ENCODE data around the gene PPM1N.
A peak's percentile ranks its signal among the peaks of the same experiment; 100 is the strongest.
"Not testable (repeated sequence)": the region's sequence is repeated elsewhere in the genome, so short reads cannot be mapped to it uniquely, and the experiment has no call there.

Gene PPM1N

GRCh38 chr19:45505151-45505995 lies 7.1 kb downstream of the PPM1N start:
- Mint-ChIP-seq H3K36me3 (ENCODE audit: low read depth) (peaks cover 38% of the 10 kb centered on the region), H3K4me1 (ENCODE audit: low read depth) (peaks cover 62% of the 10 kb centered on the region), H3K27me3 (no peaks in the 10 kb centered on the region), H3K4me3 (peak overlapping the region; percentile 59), H3K9me3 (no peaks in the 10 kb centered on the region), H3K27ac (peak overlapping the region; percentile 94)
- intact Hi-C loops (cut with micrococcal nuclease) = no loop called here

GRCh38 chr19:45505996-45506245 lies 7.7 kb downstream of the PPM1N start:
- Mint-ChIP-seq H3K4me1 (ENCODE audit: low read depth) (peaks cover 62% of the 10 kb centered on the region), H3K4me3 (peak overlapping the region; percentile 59), H3K9me3 (no peaks in the 10 kb centered on the region), H3K27me3 (no peaks in the 10 kb centered on the region), H3K27ac (peak overlapping the region; percentile 94), H3K36me3 (ENCODE audit: low read depth) (peaks cover 44% of the 10 kb centered on the region)
- intact Hi-C loops (cut with micrococcal nuclease) = no loop called here

GRCh38 chr19:45506246-45506988 lies 8.2 kb downstream of the PPM1N start:
- peaks cover 62% of the 10 kb centered on the region for H3K4me1 Mint-ChIP-seq (ENCODE audit: low read depth)
- intact Hi-C loops (cut with micrococcal nuclease) = no loop called here
- H3K36me3 Mint-ChIP-seq (ENCODE audit: low read depth) = peaks cover 49% of the 10 kb centered on the region
- peak overlapping the region; percentile 99 for H3K4me3 Mint-ChIP-seq
- H3K9me3 Mint-ChIP-seq = no peaks in the 10 kb centered on the region
- peak overlapping the region; percentile 94 for H3K27ac Mint-ChIP-seq
- H3K27me3 Mint-ChIP-seq = no peaks in the 10 kb centered on the region

GRCh38 chr19:45506989-45507871 lies 9.0 kb downstream of the PPM1N start, which contains the start of gene VASP:
VASP (plus strand) TSS chr19:45507479; CDS start chr19:45507772, 293 bp downstream.
- no peaks in the 10 kb centered on the region for H3K9me3 Mint-ChIP-seq
- H3K27ac Mint-ChIP-seq = peak within 1 kb of the TSS; percentile 94
- peaks cover 63% of the 10 kb centered on the region for H3K4me1 Mint-ChIP-seq (ENCODE audit: low read depth)
- H3K4me3 Mint-ChIP-seq = peak within 1 kb of the TSS; percentile 99
- peaks cover 53% of the 10 kb centered on the region for H3K36me3 Mint-ChIP-seq (ENCODE audit: low read depth)
- H3K27me3 Mint-ChIP-seq = no peaks in the 10 kb centered on the region
- intact Hi-C loops (cut with micrococcal nuclease) = no loop called here

GRCh38 chr19:45507872-45508416 lies 9.7 kb downstream of the PPM1N start:
- intact Hi-C loops (cut with micrococcal nuclease) = loop anchor here (2.0 kb wide), 1 partner anchor 15 kb away; no protein-coding TSS in a partner anchor
- no peaks in the 10 kb centered on the region for H3K27me3 Mint-ChIP-seq
- H3K9me3 Mint-ChIP-seq = no peaks in the 10 kb centered on the region
- peak overlapping the region; percentile 99 for H3K4me3 Mint-ChIP-seq
- H3K27ac Mint-ChIP-seq = peak overlapping the region; percentile 94
- peaks cover 61% of the 10 kb centered on the region for H3K36me3 Mint-ChIP-seq (ENCODE audit: low read depth)
- H3K4me1 Mint-ChIP-seq (ENCODE audit: low read depth) = peaks cover 63% of the 10 kb centered on the region

- Mint-ChIP-seq H3K27ac (peak overlapping the region; percentile 94), H3K36me3 (ENCODE audit: low read depth) (peaks cover 66% of the 10 kb centered on the region), H3K4me1 (ENCODE audit: low read depth) (peaks cover 65% of the 10 kb centered on the region), H3K9me3 (no peaks in the 10 kb centered on the region), H3K4me3 (peak overlapping the region; percentile 99), H3K27me3 (no peaks in the 10 kb centered on the region)
- intact Hi-C loops (cut with micrococcal nuclease) = loop anchor here (2.0 kb wide), 1 partner anchor 14 kb away; no protein-coding TSS in a partner anchor
Observed at GRCh38 chr19:45508417-45508860, 10.2 kb downstream of the PPM1N start.

- peak overlapping the region; percentile 94 for H3K27ac Mint-ChIP-seq
- intact Hi-C loops (cut with micrococcal nuclease) = loop anchor here (2.0 kb wide), 1 partner anchor 14 kb away; no protein-coding TSS in a partner anchor
- H3K27me3 Mint-ChIP-seq = no peaks in the 10 kb centered on the region
- H3K4me1 Mint-ChIP-seq (ENCODE audit: low read depth) = peaks cover 66% of the 10 kb centered on the region
- H3K36me3 Mint-ChIP-seq (ENCODE audit: low read depth) = peaks cover 72% of the 10 kb centered on the region
- H3K4me3 Mint-ChIP-seq = peak overlapping the region; percentile 99
- no peaks in the 10 kb centered on the region for H3K9me3 Mint-ChIP-seq
Observed at GRCh38 chr19:45508861-45509691, 10.8 kb downstream of the PPM1N start.

- peak overlapping the region; percentile 99 for H3K4me3 Mint-ChIP-seq
- peaks cover 74% of the 10 kb centered on the region for H3K36me3 Mint-ChIP-seq (ENCODE audit: low read depth)
- no peaks in the 10 kb centered on the region for H3K9me3 Mint-ChIP-seq
- no peaks in the 10 kb centered on the region for H3K27me3 Mint-ChIP-seq
- intact Hi-C loops (cut with micrococcal nuclease) = loop anchor here (2.0 kb wide), 1 partner anchor 13 kb away; no protein-coding TSS in a partner anchor
- peaks cover 68% of the 10 kb centered on the region for H3K4me1 Mint-ChIP-seq (ENCODE audit: low read depth)
- H3K27ac Mint-ChIP-seq = peak overlapping the region; percentile 94
Observed at GRCh38 chr19:45509692-45510015, 11.4 kb downstream of the PPM1N start.

- H3K27ac Mint-ChIP-seq = peak overlapping the region; percentile 94
- H3K4me1 Mint-ChIP-seq (ENCODE audit: low read depth) = peaks cover 68% of the 10 kb centered on the region
- H3K36me3 Mint-ChIP-seq (ENCODE audit: low read depth) = peaks cover 80% of the 10 kb centered on the region
- intact Hi-C loops (cut with micrococcal nuclease); H3K27me3 Mint-ChIP-seq; H3K9me3 Mint-ChIP-seq: not testable (repeated sequence)
- H3K4me3 Mint-ChIP-seq = peak overlapping the region; percentile 99
Observed at GRCh38 chr19:45510352-45510751, 12.1 kb downstream of the PPM1N start.

- Mint-ChIP-seq H3K27ac (peak overlapping the region; percentile 94), H3K9me3 (no peaks in the 10 kb centered on the region), H3K27me3 (no peaks in the 10 kb centered on the region), H3K36me3 (ENCODE audit: low read depth) (peaks cover 87% of the 10 kb centered on the region), H3K4me1 (ENCODE audit: low read depth) (peaks cover 68% of the 10 kb centered on the region), H3K4me3 (peak overlapping the region; percentile 99)
- intact Hi-C loops (cut with micrococcal nuclease) = no loop called here
Observed at GRCh38 chr19:45511074-45511473, 12.8 kb downstream of the PPM1N start.

- peak overlapping the region; percentile 94 for H3K27ac Mint-ChIP-seq
- no peaks in the 10 kb centered on the region for H3K9me3 Mint-ChIP-seq
- H3K27me3 Mint-ChIP-seq = no peaks in the 10 kb centered on the region
- peak overlapping the region; percentile 48 for H3K4me3 Mint-ChIP-seq
- H3K4me1 Mint-ChIP-seq (ENCODE audit: low read depth) = peaks cover 84% of the 10 kb centered on the region
- intact Hi-C loops (cut with micrococcal nuclease) = no loop called here
- peaks cover 92% of the 10 kb centered on the region for H3K36me3 Mint-ChIP-seq (ENCODE audit: low read depth)
Observed at GRCh38 chr19:45512881-45513483, 14.7 kb downstream of the PPM1N start.

- intact Hi-C loops (cut with micrococcal nuclease) = loop anchor here (1.0 kb wide), 1 partner anchor 9 kb away; no protein-coding TSS in a partner anchor
- no peaks in the 10 kb centered on the region for H3K27me3 Mint-ChIP-seq
- peak overlapping the region; percentile 94 for H3K27ac Mint-ChIP-seq
- peaks cover 92% of the 10 kb centered on the region for H3K4me1 Mint-ChIP-seq (ENCODE audit: low read depth)
- peak overlapping the region; percentile 76 for H3K4me3 Mint-ChIP-seq
- peaks cover 92% of the 10 kb centered on the region for H3K36me3 Mint-ChIP-seq (ENCODE audit: low read depth)
- H3K9me3 Mint-ChIP-seq = no peaks in the 10 kb centered on the region
Observed at GRCh38 chr19:45514376-45515051, 16.3 kb downstream of the PPM1N start.

Measured in dendritic cell treated with granulocyte-macrophage colony-stimulating factor and Interleukin-4, amounts not matched to agents 40 ng/mL and 50 ng/mL, for 4 days (primary cell).